KOPT-K1 (cell line): ENCODE results near the gene CRB1.

Experiments
- H3K27ac ChIP-seq: fragments of 200-600 bp; sonication (generic); 2 replicates; pipeline ENCODE4 v1.5.1; 2016; ENCODE audit warnings: antibody characterized with exemption, mild to moderate bottlenecking, low read depth, low read length; ENCODE audit not compliant: poor library complexity, severe bottlenecking
- H3K36me3 ChIP-seq: fragments of 200-600 bp; sonication (generic); 2 replicates; pipeline ENCODE4 v1.5.1; 2017; ENCODE audit warnings: antibody characterized with exemption, mild to moderate bottlenecking, low read length, moderate library complexity; ENCODE audit not compliant: insufficient read depth
- H3K9me3 ChIP-seq: fragments of 200-600 bp; sonication (generic); 2 replicates; pipeline ENCODE4 v1.5.1; 2017; ENCODE audit warnings: antibody characterized with exemption, low read length, mild to moderate bottlenecking; ENCODE audit not compliant: insufficient read depth, poor library complexity, severe bottlenecking

The CRB1 gene

DNA sequence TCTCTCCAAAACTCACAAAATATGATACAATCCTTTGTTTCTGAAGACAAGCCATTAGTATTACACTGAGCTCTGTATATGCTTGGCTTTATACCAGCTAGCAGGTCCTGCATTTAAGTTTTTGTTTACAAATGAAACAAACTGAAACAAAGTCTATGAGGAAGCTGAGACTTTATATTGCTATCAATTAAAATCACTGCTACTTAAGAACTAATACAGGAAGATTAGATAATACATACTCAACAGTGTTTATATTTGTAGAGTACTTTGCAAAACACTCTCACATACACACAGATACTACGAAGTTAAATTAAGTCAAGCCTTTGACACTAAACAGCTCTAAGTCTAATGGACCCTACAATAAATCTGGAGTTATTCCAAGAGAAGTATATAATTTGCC lies 247.4 kb downstream of the CRB1 start:
- Histone ChIP-seq H3K36me3 (peaks cover 22% of the 10 kb centered on the region), H3K27ac (no peak overlapping the region), H3K9me3 (no peaks in the 10 kb centered on the region)

GRCh38 chr1:197519741-197520334 lies 251.8 kb downstream of the CRB1 start:
- no peak overlapping the region for H3K27ac ChIP-seq
- H3K9me3 ChIP-seq: no peaks in the 10 kb centered on the region
- no peaks in the 10 kb centered on the region; the same call in 1 of the 2 replicates for H3K36me3 ChIP-seq

DNA sequence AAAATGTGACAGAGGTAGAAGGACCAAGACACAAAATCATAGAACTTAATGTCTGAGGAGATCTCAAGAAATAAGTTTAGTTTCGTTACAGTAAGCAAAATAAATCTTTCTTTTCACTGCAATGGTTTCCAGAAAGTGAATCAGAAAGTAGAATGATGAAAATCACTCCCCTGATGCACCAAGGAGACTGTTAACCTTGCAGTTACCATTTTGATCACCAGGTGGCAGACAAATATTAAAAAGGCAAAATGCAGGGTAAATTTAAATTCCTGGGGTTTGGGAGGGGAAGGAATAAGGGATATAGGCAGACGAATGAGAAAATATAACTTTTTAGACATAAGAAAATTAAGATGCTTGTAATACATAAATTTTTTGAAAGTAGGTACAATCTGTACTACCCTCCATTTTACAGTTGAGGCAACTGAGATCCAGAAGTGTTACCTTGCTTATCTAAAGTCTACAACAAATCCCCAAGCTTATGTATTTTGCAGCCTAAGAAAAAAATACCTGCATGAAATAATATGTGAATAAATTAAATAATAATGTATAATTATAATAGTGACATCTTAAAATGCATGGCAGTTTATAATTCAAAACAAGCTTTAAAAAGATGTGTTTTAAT lies 253.2 kb downstream of the CRB1 start:
- no peak overlapping the region for H3K27ac ChIP-seq
- H3K9me3 ChIP-seq: no peaks in the 10 kb centered on the region
- H3K36me3 ChIP-seq: no peaks in the 10 kb centered on the region; the same call in 1 of the 2 replicates

DNA sequence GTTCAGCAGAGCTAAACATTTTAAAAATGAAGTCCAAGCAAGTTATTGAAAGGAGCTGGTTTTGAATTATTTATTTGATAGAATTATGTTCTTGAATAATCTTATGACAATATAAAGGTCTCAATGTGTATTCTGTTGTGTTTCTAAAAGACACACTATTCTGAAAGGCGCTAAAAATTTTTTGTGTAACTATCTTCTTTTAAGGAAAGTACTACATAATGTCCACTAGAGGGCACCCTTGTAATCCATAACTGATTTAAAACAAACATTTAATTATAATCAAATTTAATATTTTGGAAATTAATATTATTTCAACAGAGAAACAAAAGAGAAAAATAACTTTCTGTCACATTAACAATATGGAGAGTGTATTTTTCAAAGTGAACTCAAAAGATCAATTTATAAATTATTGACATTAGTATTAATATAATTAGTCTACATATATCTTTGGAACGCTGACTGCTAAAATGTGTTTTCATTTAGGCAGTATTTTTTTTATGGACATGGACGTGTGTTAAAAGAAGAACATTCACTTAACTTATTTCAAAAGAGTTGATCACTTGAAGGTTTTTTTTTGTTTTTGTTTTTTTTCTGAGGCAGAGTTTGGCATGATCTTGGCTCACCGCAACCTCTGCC lies 258.8 kb downstream of the CRB1 start:
- Histone ChIP-seq H3K27ac (no peak overlapping the region), H3K36me3 (no peaks in the 10 kb centered on the region), H3K9me3 (no peaks in the 10 kb centered on the region)
